GM12872 (cell line): ENCODE data around the gene TXK.

Source experiments
- CTCF ChIP-seq: IDR thresholded peaks from 3 replicates; pipeline ENCODE4 v1.5.1; 2011; ENCODE audit warnings: low read depth, mild to moderate bottlenecking, low read length, moderate library complexity; ENCODE audit not compliant: insufficient read depth

TXK gene

GRCh38 chr4:48169636-48170035 lies 35.6 kb upstream of the TXK start:
- no peak for TF ChIP-seq CTCF

- TF ChIP-seq CTCF: no peak
Measured at GRCh38 chr4:48167538-48168263, 33.7 kb upstream of the TXK start.

GRCh38 chr4:48163746-48164145 lies 29.7 kb upstream of the TXK start:
- TF ChIP-seq CTCF: no peak

GRCh38 chr4:48162162-48162561 lies 28.1 kb upstream of the TXK start:
- no peak for TF ChIP-seq CTCF

- no peak for TF ChIP-seq CTCF
Measured at GRCh38 chr4:48157271-48157670, 23.2 kb upstream of the TXK start.

- no peak for TF ChIP-seq CTCF
Measured at GRCh38 chr4:48156423-48156822, 22.4 kb upstream of the TXK start.

GRCh38 chr4:48153791-48154550 lies 19.9 kb upstream of the TXK start:
- no peak for TF ChIP-seq CTCF
